ENCODE data around the gene PRUNE1. TPM values are rescaled to one million over a fixed set of nuclear protein-coding genes. Genes with fewer than 3 reads are reported as not detected.

Gene PRUNE1
- total and polyA plus RNA-seq, 3 experiments from 2014 or later = 14.6 to 49.4 (median 16.8) TPM

DNA sequence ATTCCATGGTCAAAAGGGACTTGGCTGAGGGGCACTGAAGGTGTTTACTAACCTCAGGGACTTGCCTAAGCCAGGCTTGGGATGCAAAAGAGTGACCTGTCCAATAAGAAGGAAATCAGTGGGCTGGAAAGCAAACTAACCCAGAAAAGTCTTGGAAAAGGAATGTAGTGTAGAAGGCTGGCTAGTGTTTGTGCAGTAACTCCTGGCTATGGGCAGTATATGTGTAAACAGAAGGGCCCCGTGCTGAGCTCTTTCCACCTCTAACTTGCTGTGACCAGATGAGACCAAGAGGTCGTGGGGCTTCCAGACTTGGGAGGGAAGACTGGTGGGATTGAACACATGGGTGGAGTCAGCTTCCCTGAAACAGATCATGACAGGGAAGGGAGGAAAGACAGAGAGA lies 5.6 kb upstream of the PRUNE1 start:
- H3K27ac ChIP-seq (ENCODE audit: low read depth, low read length) = no peak overlapping the region
- peaks cover 32 to 56% (median 48%) of the 10 kb centered on the region in 3 donors for H3K4me1 Mint-ChIP-seq
- DNase-seq = no peak
- ChIA-PET CTCF (interaction anchor here (1.3 kb wide), 1 partner anchor 24 kb away, joined by 5 read pairs; no protein-coding TSS in a partner anchor), POLR2A (interaction anchor here (1.0 kb wide), 1 partner anchor 27 kb away, joined by 3 read pairs; no protein-coding TSS in a partner anchor)
- H3K27me3 ChIP-seq (ENCODE audit: insufficient read depth, low read length, poor library complexity, severe bottlenecking) = no peaks in the 10 kb centered on the region
- H3K4me1 ChIP-seq (ENCODE audit: insufficient read depth, low read length) = peaks cover 73% of the 10 kb centered on the region
- peaks cover 2 to 8% of the 10 kb centered on the region in 2 donors for H3K27me3 Mint-ChIP-seq
- H3K4me3 Mint-ChIP-seq = peak overlapping the region in 6 of 7 donors; percentile 22 to 71 (median 53)
- H3K9me3 ChIP-seq (ENCODE audit: low read length) = no peaks in the 10 kb centered on the region
- H3K9me3 Mint-ChIP-seq = no peaks in the 10 kb centered on the region
- peak overlapping the region; percentile 17 for H3K4me3 ChIP-seq (ENCODE audit: low read length)
- peak overlapping the region in 7 of 8 donors; percentile 20 to 89 (median 70) for H3K27ac Mint-ChIP-seq
- peaks cover 0 to 3% (median 0%) of the 10 kb centered on the region in 3 donors for H3K36me3 Mint-ChIP-seq
- peaks cover 26% of the 10 kb centered on the region for H3K36me3 ChIP-seq (ENCODE audit: insufficient read depth, low read length)

DNA sequence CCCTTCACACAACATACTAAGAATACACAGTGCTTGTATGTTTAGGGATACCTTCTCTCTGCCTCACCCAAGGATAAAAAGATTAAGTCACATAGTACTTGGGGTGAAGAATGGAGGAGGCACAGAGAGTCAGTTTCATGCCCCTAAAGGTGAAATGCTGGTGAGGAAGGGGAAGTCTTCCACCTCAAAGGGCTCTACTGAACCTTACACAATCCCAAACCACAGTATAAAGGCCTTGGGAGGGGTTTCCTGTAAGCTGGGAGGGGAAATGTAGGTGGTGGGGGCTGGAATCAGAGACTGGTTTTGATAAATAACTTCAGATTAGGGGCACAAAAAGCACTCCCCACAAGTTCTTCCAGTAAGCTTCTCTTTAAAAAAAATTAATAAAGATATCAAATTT lies 5.1 kb upstream of the PRUNE1 start:
- Mint-ChIP-seq H3K36me3 (peaks cover 0 to 3% (median 0%) of the 10 kb centered on the region in 3 donors), H3K27me3 (peaks cover 2 to 8% of the 10 kb centered on the region in 2 donors), H3K9me3 (no peaks in the 10 kb centered on the region), H3K4me3 (peak overlapping the region in 6 of 7 donors; percentile 8 to 71 (median 47)), H3K4me1 (peaks cover 37 to 61% (median 53%) of the 10 kb centered on the region in 3 donors), H3K27ac (peak overlapping the region; percentile 20 to 81 (median 60))
- Histone ChIP-seq H3K9me3 (ENCODE audit: low read length) (no peaks in the 10 kb centered on the region), H3K27me3 (ENCODE audit: insufficient read depth, low read length, poor library complexity, severe bottlenecking) (no peaks in the 10 kb centered on the region), H3K27ac (ENCODE audit: low read depth, low read length) (no peak overlapping the region), H3K4me1 (ENCODE audit: insufficient read depth, low read length) (peaks cover 77% of the 10 kb centered on the region), H3K4me3 (ENCODE audit: low read length) (peak overlapping the region; percentile 17), H3K36me3 (ENCODE audit: insufficient read depth, low read length) (peaks cover 26% of the 10 kb centered on the region)
- CTCF ChIA-PET = interaction anchor here (1.3 kb wide), 1 partner anchor 24 kb away, joined by 5 read pairs; no protein-coding TSS in a partner anchor
- POLR2A ChIA-PET = interaction anchor here (1.0 kb wide), 1 partner anchor 27 kb away, joined by 3 read pairs; no protein-coding TSS in a partner anchor
- DNase-seq = peak in 1 of 5 donors; percentile 44

DNA sequence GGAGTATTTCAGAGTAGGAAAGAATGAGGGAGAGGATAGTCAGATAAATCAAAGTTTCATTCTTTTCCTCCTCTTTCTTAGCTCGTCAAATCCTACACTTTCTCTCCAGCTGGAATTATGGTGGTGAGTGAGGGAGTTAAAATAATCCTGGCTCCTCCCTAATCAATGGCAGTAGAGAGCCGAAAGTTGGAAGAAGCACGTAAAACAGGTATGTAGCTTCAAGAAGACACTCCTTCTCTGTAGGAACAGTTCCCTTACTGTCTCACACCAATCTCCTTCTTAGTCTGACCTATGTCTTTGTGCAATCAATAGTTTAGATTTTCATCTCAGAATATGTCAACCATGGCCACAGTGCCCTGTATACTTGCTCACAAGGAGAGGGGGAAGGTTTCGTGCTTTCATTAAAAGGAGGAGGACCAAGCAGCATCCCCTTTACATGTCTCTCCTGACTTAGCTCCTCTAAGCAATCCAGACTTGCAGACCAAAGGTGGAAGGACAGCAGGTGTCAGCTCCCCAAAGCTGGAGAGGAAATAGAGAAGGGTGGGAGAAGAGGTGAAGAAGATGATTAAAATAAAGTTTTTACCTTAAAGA lies 2.4 kb upstream of the PRUNE1 start:
- ChIA-PET POLR2A (interaction anchor here (0.7 to 0.8 kb wide), 2 partner anchors 78 to 376 kb away, joined by 3 to 6 read pairs; no protein-coding TSS in a partner anchor), CTCF (interaction anchor here (0.9 to 3.2 kb wide), 10 partner anchors 10 to 446 kb away, joined by 3 to 26 read pairs (median 4); partner anchors contain the start of gene TNFAIP8L2)
- DNase-seq = peak in 1 of 5 donors; percentile 21
- Histone ChIP-seq H3K36me3 (ENCODE audit: insufficient read depth, low read length) (peaks cover 4% of the 10 kb centered on the region), H3K4me3 (ENCODE audit: low read length) (peak overlapping the region; percentile 77), H3K27me3 (ENCODE audit: insufficient read depth, low read length, poor library complexity, severe bottlenecking) (no peaks in the 10 kb centered on the region), H3K4me1 (ENCODE audit: insufficient read depth, low read length) (peaks cover 78% of the 10 kb centered on the region), H3K9me3 (ENCODE audit: low read length) (no peaks in the 10 kb centered on the region), H3K27ac (ENCODE audit: low read depth, low read length) (peak overlapping the region; percentile 62)
- H3K36me3 Mint-ChIP-seq = peaks cover 0 to 9% (median 0%) of the 10 kb centered on the region in 3 donors
- peak overlapping the region; percentile 75 to 98 (median 92) for H3K4me3 Mint-ChIP-seq
- H3K4me1 Mint-ChIP-seq = peaks cover 56 to 84% (median 79%) of the 10 kb centered on the region in 3 donors
- peak overlapping the region; percentile 91 to 100 (median 98) for H3K27ac Mint-ChIP-seq
- no peaks in the 10 kb centered on the region for H3K9me3 Mint-ChIP-seq
- H3K27me3 Mint-ChIP-seq = no peaks in the 10 kb centered on the region

DNA sequence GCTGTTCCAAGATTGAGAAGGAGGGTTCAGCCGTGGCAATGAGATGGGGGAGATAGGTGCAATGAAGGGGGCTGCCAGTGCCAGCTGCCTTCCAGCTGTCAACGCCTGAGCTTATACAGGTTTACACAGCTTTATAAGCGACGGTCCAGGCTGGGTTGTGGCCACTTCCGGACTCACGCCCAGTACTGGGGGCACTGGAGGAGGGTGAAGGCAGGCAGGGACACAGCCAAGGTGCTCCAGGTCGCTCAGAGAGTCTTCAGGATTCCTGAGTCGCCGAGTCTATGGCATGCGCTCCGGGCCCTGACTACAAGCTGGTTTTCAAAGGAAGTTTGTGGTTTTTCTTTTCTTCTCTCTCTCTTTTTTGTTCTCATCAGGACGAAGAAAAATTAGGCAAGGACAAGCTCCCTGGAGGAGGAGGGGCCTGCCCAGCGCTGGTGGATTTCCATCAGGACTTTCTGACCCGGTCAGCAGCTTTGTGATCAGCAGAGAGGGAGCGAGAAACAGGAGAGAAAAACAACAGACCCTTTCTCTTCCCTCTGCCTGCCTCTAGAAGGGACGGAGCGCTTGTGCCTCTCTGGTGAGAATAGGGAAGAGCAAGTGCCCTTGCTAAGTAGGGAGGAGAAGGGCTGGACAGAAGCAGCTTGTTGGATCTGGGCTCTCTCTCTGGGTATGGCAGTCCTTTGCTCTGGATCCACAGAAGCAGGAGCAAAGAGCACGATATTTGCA lies 1.8 kb upstream of the PRUNE1 start, which contains the start of gene MINDY1:
Gene MINDY1, minus strand, starts transcription at position 576 of the 726 bp plus-strand sequence. CDS start 4,285 bp downstream, outside the sequence.
- Mint-ChIP-seq H3K27ac (peak within 1 kb of the TSS; percentile 91 to 100 (median 99)), H3K9me3 (no peaks in the 10 kb centered on the region), H3K4me3 (peak within 1 kb of the TSS; percentile 82 to 98 (median 93)), H3K27me3 (no peaks in the 10 kb centered on the region), H3K4me1 (peaks cover 62 to 90% (median 85%) of the 10 kb centered on the region in 3 donors), H3K36me3 (peaks cover 0 to 14% (median 0%) of the 10 kb centered on the region in 3 donors)
- Histone ChIP-seq H3K4me3 (ENCODE audit: low read length) (peak within 1 kb of the TSS; percentile 77), H3K27me3 (ENCODE audit: insufficient read depth, low read length, poor library complexity, severe bottlenecking) (no peaks in the 10 kb centered on the region), H3K4me1 (ENCODE audit: insufficient read depth, low read length) (peaks cover 78% of the 10 kb centered on the region), H3K36me3 (ENCODE audit: insufficient read depth, low read length) (peaks cover 4% of the 10 kb centered on the region), H3K9me3 (ENCODE audit: low read length) (no peaks in the 10 kb centered on the region), H3K27ac (ENCODE audit: low read depth, low read length) (peak within 1 kb of the TSS; percentile 89)
- POLR2A ChIA-PET = interaction anchor here (0.7 to 0.8 kb wide), 2 partner anchors 41 to 377 kb away, joined by 3 read pairs; partner anchors contain the start of gene C1orf56
- CTCF ChIA-PET = interaction anchor here (0.8 to 3.2 kb wide), 14 partner anchors 11 to 447 kb away, joined by 3 to 26 read pairs (median 4); partner anchors contain the start of genes CDC42SE1 and TNFAIP8L2
- DNase-seq = peak in 3 of 5 donors; percentile 3 to 53 (median 43)

DNA sequence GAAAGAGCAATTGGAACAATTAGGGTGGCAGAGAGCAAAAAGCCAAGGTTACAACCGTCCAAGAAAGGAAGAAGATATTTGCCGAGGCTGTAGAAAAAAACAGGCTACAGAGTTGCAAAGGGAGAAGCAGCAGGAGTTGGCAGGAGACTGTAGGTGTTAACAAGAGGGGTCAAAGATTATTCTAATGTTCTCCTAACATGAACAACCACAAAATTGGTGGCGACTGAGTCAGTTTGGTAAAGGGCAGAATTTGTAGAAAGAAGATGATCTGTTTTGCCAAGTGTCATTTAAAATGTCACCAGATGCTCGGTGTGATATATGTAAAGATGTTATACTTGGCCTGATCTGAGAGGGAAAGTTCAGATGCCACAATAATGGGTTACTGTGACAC lies 401 bp upstream of the PRUNE1 start:
- POLR2A ChIA-PET = no interaction called here
- H3K4me1 Mint-ChIP-seq = peaks cover 64 to 86% (median 81%) of the 10 kb centered on the region in 3 donors

DNA sequence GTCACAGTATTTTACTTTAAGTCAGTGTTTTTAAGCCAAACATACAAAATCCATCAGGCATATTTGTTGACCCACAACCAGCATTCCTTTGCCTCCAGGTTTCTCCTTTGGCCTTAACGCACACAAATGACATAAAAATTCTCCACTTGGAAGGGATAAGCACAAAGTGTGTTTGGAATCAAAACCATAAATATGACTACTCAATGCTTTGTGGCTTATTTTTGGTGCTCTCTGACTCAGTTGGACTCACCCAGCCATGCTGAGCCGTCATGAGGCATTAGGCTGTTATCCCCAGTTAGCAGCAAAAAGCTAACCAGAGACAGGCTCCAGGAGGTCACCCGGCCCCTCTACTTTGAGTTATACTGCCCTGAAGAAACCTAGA lies 948 bp downstream of the PRUNE1 start:
- Mint-ChIP-seq H3K9me3 (no peaks in the 10 kb centered on the region), H3K4me3 (peak overlapping the region; percentile 82 to 98 (median 93)), H3K27me3 (no peaks in the 10 kb centered on the region), H3K27ac (peak overlapping the region; percentile 91 to 100 (median 99)), H3K4me1 (peaks cover 62 to 83% (median 79%) of the 10 kb centered on the region in 3 donors), H3K36me3 (peaks cover 0 to 27% (median 1%) of the 10 kb centered on the region in 3 donors)
- Histone ChIP-seq H3K27me3 (ENCODE audit: insufficient read depth, low read length, poor library complexity, severe bottlenecking) (no peaks in the 10 kb centered on the region), H3K27ac (ENCODE audit: low read depth, low read length) (peak overlapping the region; percentile 82), H3K4me1 (ENCODE audit: insufficient read depth, low read length) (peaks cover 54% of the 10 kb centered on the region), H3K36me3 (ENCODE audit: insufficient read depth, low read length) (no peaks in the 10 kb centered on the region), H3K4me3 (ENCODE audit: low read length) (peak overlapping the region; percentile 69), H3K9me3 (ENCODE audit: low read length) (no peaks in the 10 kb centered on the region)
- POLR2A ChIA-PET = interaction anchor here (0.5 to 0.6 kb wide), 3 partner anchors 48 to 235 kb away, joined by 3 to 4 read pairs (median 4); no protein-coding TSS in a partner anchor
- CTCF ChIA-PET = interaction anchor here (1.3 to 2.9 kb wide), 2 partner anchors 15 to 147 kb away, joined by 3 to 7 read pairs; partner anchors contain the start of gene TNFAIP8L2
- DNase-seq = no peak

More for the DNA sequence above, 401 bp upstream of the PRUNE1 start:
- peaks cover 65% of the 10 kb centered on the region for H3K4me1 ChIP-seq (ENCODE audit: insufficient read depth, low read length)
- DNase-seq = no peak
- peak overlapping the region; percentile 89 for H3K27ac ChIP-seq (ENCODE audit: low read depth, low read length)
- Mint-ChIP-seq H3K9me3 (no peaks in the 10 kb centered on the region), H3K27me3 (no peaks in the 10 kb centered on the region), H3K27ac (peak overlapping the region; percentile 91 to 100 (median 99)), H3K4me3 (peak overlapping the region; percentile 82 to 98 (median 93)), H3K36me3 (peaks cover 0 to 20% (median 1%) of the 10 kb centered on the region in 3 donors)
- no peaks in the 10 kb centered on the region for H3K36me3 ChIP-seq (ENCODE audit: insufficient read depth, low read length)
- no peaks in the 10 kb centered on the region for H3K27me3 ChIP-seq (ENCODE audit: insufficient read depth, low read length, poor library complexity, severe bottlenecking)
- peak overlapping the region; percentile 69 for H3K4me3 ChIP-seq (ENCODE audit: low read length)
- H3K9me3 ChIP-seq (ENCODE audit: low read length) = no peaks in the 10 kb centered on the region
- CTCF ChIA-PET = interaction anchor here (0.7 to 2.9 kb wide), 3 partner anchors 17 to 176 kb away, joined by 3 to 15 read pairs (median 7); no protein-coding TSS in a partner anchor

DNA sequence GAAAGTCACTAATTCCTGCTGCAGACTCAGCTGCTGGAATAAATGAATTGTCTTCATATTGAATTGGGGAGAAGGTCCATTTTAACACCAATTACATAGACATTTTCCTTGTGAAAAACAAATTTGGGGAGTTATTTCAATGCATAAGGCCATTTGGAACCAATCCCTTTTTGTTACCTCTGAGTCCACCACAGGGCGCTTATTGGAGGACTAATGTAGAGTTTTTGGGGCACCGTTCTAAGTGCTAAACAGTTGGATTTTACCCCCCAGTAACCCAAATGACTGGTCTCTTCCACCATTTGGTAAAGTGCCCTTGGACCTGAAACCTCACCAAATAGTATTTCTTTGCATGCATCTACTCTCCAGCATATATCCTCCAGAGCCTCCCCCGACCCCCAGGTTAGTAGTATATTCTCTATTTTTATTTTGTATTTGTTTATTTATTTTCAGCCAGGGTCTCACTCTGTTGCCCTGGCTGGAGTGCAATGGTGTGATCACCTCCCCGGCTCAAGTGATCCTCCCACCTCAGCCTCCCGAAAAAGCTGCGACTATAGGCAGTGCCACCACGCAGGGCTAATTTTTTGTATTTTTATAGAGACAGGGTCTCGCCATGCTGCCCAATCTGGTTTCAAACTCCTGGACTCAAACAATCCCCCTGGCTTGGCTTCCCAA lies 1.6 kb downstream of the PRUNE1 start:
- Mint-ChIP-seq H3K27me3 (no peaks in the 10 kb centered on the region), H3K9me3 (no peaks in the 10 kb centered on the region), H3K4me1 (peaks cover 62 to 82% (median 79%) of the 10 kb centered on the region in 3 donors), H3K4me3 (peak overlapping the region; percentile 82 to 98 (median 93)), H3K36me3 (peaks cover 0 to 32% (median 1%) of the 10 kb centered on the region in 3 donors), H3K27ac (peak overlapping the region in 7 of 8 donors; percentile 69 to 100 (median 99))
- POLR2A ChIA-PET = interaction anchor here (0.5 to 0.6 kb wide), 2 partner anchors 48 to 235 kb away, joined by 3 to 4 read pairs; no protein-coding TSS in a partner anchor
- peak overlapping the region; percentile 69 for H3K4me3 ChIP-seq (ENCODE audit: low read length)
- H3K9me3 ChIP-seq (ENCODE audit: low read length) = no peaks in the 10 kb centered on the region
- no peak for DNase-seq
- H3K27ac ChIP-seq (ENCODE audit: low read depth, low read length) = peak overlapping the region; percentile 82
- no peaks in the 10 kb centered on the region for H3K27me3 ChIP-seq (ENCODE audit: insufficient read depth, low read length, poor library complexity, severe bottlenecking)
- CTCF ChIA-PET = interaction anchor here (1.3 to 2.9 kb wide), 2 partner anchors 15 to 147 kb away, joined by 3 to 7 read pairs; partner anchors contain the start of gene TNFAIP8L2
- H3K4me1 ChIP-seq (ENCODE audit: insufficient read depth, low read length) = peaks cover 52% of the 10 kb centered on the region
- H3K36me3 ChIP-seq (ENCODE audit: insufficient read depth, low read length) = no peaks in the 10 kb centered on the region

All from CD8-positive, alpha-beta memory T cell (primary cell).